Measurements from ENCODE around the gene GRIK4. TPM values are rescaled to one million over a fixed set of nuclear protein-coding genes. Genes with fewer than 3 reads are reported as not detected.
A peak's percentile ranks its signal among the peaks of the same experiment; 100 is the strongest.

Gene GRIK4
- total RNA-seq, 1 experiment from 2014 or later: 0.14 TPM

DNA sequence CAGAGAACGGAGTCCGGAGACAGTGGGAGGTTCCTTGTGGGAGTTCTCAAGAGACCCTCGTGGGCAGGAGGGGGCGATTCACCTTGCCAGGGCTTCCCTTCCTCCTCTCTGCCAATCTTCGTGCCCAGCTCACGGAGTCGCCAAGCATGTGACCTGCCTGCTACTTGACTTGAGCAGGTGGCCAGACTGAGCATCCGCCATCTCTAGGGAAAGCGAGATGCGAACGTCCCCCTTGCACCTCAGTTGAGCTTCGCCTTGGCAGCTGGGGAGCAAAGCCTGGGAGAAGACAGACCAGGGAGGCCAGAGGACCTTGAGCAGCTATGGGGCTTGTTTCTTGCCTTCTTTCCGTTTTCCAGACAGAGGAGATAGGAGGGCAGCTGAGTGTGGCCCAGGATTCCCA, 123.2 kb downstream of the GRIK4 start:
- DNase-seq (ENCODE audit: low spot score): no peak

DNA sequence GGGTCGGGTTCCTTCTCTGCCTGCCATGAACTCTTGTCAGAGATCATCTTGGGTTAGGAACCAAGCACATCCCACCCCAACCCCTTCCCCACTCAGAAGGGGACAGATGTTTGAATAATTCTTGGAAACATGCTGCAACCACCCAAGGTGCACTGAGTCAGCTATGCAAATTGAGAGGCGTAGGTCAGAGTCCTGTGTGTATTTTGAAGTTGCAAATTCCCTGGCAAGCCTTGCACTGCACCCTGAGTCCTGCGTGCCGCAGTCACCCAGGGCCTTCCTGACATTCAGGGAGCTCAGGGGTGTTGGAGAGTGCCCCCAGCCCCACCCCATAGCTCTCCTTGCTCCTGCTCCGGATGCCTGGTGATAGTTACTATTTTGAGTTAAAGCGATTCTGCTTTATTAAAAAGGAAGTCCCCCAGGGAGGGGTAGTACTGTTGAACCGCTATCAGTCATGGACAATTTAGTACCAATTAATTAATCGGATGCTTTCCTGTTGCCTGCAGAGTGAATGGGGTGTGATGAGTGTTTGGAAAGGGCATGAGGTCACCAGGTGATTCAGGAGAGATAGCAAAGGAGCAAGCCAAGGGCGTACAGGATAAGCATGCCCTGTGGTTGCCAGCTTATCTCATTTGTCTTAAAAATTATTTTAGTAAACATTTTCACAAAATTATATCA, 123.7 kb downstream of the GRIK4 start:
- DNase-seq (ENCODE audit: low spot score): no peak

DNA sequence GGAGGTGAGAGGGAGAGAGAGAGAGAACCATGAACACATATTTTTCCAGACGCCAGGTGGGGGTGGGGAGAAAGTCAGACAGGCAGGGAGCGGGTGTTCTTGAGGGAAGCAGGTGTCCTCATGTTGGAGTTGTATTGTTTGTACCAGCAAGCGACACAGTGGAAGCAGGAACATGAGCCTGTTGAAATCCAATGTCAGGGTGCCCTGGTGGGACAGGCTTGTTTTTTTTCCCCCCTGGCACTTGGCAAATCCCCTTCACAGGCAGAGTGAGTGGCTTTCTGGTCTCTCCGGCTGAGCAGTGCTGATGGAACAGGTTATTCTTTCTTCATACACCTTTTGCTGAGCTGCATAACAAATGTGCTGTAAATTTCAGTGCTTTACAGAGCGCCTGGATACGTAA, 125.6 kb downstream of the GRIK4 start:
- DNase-seq (ENCODE audit: low spot score): no peak

DNA sequence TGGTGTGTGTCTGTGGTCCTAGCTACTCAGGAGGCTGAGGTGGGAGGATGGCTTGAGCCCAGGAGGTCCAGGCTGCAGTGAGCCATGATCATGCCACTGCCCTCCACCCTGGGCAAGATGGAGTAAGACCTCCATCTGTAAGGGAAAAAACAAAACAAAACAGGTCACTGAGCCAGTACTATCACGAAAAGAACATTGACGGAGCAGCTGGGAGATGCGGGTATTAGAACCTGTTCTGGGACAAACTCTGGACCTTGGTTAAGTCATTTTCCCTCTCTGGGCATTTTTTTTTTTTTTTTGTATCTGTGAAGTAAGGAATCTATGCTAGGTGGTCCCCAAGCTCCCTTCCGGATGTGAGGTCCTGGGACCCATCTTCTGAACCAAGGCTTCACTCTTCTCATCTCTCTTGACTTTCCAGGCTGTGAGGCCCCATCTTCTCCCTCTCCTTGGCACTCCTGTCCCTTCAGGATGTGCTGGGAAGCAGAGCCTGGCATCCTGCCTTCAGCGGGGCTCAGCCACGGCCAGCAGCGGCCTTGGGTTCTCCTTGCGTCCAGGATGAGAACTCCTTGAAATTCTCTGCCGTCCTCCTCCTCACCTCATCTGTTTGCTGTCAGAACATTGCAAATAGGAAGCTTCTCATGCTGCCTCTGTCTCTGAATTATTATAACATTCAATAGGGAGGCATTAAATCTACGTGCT, 130.8 kb downstream of the GRIK4 start:
- no peak for DNase-seq (ENCODE audit: low spot score)

DNA sequence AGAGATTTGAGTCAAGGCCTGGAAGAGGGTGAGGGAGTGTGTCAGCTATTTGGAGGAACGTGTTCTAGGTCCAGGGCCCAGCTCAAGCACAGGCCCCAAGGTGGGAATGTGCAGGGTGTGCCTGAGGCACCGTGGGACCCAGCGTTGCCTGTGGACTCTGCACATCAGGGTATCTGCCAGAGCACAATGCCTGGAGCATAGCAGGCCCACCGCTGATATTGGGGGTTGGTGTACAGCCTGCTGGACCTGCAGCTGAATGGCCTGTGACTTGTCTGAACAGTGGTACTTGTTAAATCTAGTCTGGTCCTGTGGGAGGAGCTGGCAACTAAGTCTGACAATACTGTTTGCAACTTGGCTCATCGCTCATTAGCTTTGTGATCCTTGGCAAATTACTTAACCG, 131.7 kb downstream of the GRIK4 start:
- no peak for DNase-seq (ENCODE audit: low spot score)

DNA sequence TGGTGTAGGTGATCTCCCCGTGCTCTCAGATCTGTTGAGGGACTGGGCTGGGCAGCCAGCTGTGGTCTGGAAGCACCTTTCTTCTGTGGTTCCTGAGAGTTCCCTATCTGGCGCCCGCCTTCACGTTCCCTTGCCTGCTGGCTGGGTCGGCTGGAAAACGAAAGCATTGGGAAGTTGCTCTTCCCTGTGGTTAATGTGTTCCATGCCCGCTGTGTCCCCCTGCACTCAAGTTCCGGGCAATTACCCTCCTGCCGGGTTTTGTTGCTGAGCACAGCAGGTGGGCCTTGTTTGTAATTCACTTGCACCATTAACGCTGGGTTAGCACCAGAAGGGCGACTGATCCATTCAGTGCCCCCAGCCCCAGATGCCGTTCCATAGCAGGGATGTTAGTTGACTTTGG, 134.1 kb downstream of the GRIK4 start:
- no peak for DNase-seq (ENCODE audit: low spot score)

DNA sequence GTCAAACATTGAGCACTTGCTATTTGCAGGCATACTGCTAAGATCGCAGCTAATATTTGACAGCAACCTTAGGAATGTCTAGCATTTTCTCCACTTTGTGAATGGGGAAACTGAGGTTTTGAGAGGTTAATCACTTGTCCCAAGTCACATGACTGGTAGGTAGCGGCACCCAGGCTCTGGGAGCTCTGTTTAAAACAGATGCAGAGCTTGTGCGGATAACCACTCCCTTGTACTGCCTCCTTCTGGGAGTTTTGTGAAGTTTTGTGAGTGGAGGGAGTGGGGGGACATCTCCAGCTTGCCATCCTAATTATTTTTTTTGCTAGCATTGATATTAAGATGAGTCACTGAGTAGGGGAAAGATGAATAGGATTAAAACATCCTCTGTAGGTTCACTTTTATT, 134.7 kb downstream of the GRIK4 start:
- DNase-seq (ENCODE audit: low spot score): no peak

DNA sequence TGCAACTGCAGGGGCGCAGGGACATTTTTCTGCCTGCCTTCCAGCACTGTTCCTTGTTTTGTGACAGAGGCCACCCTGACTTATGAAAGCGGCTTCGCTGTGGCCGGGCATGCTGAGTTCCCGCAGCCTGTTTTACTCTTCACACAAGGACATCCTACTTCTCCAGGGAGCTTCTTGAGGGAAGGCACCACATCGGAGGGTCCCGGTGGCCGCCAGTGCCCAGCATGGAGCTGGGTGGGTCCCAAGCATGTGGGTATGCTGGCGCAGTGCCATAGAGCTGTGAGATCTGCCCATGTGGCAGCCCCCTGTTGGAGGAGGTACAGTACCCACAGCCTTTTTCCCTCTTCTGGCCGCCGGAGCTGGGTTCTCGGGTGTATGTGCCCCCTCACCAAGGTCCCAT, 136.1 kb downstream of the GRIK4 start:
- no peak for DNase-seq (ENCODE audit: low spot score)

DNA sequence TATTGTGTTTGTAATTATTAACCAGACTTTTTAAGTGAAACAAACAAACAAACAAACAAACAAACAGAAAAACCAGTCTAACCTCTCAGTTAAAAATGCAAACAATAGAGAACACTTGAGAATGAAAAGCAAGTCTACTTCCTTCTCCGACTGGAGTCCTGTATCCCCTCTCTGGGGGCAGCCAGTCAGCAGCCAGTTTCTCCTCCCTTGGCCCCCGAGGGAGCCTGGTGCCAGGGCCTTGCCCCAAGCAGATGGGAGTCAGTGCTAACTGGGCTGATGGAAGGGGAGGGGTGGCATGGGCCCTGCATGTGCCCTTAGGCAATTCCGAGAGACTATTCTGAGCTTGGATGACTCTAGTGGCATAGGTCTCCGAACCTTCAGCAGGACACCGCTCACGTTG, 137.2 kb downstream of the GRIK4 start:
- no peak for DNase-seq (ENCODE audit: low spot score)

DNA sequence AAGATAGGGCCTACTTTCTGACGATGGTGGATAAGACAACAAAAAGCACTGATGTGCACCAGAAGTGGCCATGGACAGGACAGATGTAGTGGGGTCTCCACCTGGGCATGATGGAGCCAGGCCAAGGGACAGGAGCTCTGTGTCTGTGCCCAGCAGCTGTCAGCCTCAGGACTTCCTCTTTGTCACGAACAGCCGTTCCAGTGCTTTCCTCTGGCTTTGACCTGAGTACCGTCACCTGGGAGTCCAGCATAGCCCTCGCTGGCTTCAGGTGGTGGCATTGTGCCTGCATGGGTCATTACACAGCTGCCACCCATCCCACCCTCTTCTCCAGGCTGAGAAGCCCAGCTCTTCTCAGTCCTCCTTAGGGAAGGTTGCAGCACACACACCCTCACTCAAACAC, 137.8 kb downstream of the GRIK4 start:
- DNase-seq (ENCODE audit: low spot score): no peak

DNA sequence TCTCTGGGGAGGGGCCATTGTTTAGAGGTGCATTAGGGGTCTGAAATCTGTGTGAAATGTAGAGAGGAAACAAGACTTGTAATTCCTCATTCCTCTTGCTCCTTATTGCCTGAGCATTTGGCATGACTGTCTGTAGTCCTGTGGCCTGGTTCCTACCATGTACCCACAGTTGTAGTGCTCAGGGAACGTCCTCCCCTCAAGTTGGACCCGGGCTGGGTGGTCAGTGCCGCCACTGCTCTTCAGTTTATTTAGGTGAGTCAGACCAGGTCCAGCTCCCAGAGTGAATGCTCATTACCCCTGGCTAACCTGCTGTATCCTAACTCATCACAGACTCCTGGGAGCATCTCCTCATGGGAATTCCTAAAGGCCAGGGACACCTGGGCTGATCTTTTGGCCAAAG, 139.8 kb downstream of the GRIK4 start:
- no peak for DNase-seq (ENCODE audit: low spot score)

DNA sequence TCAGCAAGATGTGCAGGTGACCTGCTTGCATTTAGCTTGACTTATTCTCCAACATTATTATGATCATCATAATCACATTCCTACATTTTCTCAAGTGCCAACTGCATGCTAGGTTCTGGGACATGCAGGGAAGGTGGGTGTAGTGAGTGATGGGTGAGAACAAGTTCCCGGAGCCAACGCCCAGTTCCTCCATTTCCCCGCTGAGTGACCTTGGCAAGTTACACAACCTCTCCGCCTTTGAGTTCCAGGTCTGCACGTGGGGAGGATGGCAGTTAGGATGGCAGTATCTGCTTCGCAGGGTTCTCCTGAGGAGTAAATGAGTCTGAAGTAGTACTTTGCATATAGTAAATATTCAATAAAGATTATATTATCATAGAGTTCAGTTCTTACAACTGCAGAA, 140.3 kb downstream of the GRIK4 start:
- no peak for DNase-seq (ENCODE audit: low spot score)

DNA sequence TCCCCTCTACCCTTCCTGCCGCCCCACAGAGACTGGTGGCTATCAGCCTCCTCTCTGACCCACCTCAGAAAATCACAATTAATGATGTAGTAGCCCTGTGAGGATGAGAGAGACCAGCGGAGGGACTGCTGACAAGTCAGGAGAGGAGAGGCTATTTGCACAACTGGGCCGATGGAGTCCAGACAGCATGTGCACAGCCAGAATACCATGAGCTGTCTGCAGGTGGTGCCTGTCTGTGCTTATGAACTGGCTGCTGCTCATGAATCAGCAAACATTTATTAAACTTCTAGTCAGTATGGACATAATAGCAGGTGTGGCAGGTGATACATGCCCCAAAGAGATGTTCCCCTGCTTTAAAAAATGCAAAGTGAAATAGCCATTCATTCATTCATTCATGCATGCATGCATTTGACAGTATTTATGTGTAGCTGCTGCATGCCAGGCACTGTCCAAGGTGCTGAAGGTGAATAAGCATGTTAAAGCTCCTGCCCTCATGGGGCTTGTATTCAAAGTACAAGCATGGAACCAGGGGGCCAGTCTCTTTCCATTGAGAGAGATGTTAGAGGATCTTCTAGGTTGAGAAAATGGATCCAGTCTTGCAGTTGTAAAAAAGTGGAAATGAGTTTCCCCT, 141.3 kb downstream of the GRIK4 start:
- DNase-seq (ENCODE audit: low spot score): no peak

DNA sequence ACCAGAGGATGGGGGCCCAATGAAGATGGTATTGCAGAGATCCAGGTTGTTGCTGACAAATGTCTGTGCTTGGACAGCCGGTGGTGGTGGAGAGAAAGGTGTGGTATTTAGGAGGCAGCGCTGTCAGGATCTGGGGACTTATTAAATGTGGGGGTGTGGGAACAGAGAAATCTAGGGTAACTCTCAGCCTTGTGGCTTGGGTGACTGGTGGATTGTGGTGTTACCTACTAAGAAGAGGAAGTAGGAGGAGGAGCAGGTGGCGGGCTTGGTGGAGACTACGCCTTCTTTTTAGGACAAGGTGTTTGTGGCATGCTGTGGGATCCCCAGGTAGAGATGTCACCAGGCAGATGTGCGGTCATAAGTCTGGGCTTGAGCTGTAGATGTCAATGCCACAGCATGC, 144.0 kb downstream of the GRIK4 start:
- no peak for DNase-seq (ENCODE audit: low spot score)

DNA sequence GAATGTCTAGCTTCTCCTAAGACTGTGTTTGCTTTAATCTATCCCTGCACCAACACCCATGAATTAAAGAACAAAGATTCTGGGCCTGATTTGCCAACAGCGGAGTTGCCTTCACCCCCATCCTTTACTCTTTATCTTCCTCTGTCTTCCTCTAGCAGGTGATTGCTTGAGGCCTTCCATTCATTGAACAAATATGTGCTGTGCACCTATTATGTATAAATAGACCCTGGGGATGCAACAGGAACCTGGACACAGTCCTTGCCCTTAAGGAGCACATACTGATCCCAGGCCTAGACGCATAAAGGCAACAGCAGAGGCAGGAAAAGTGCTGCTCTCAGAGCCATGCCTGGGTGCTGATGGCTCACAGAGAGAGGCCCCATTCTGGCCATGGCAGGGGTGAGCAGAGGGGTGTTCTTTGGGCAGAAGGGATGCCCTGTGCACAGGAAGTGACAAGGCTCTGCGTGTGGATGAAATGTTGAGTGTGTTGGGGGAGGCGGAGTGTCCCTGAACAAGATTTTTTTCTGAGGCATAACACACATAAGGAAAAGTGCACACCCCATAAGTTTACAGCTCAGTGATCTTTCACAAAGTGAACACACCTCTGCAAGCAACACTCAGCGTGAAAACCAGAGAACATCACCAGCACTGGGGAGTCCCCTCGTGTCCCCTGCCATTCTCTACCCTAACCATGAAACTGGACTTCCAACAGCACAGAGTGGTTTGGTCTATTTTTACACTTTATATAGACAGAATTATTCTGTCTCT, 145.9 kb downstream of the GRIK4 start:
- DNase-seq (ENCODE audit: low spot score): no peak

DNA sequence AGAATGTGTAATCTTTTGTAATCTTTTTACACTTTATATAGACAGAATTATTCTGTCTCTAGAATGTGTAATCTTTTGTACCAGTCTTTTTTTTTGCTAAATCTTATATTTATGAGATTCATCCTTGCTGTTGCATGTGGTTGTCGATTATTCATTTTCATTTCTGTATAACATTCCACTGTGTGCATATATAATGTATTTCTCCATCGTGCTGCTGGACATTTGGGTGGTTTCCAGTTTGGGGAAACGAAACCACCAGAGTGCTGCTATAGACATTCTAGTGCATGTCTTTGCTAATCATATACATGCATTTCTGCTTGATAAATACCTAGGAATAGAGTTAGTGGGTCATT, 146.5 kb downstream of the GRIK4 start:
- DNase-seq (ENCODE audit: low spot score): no peak

DNA sequence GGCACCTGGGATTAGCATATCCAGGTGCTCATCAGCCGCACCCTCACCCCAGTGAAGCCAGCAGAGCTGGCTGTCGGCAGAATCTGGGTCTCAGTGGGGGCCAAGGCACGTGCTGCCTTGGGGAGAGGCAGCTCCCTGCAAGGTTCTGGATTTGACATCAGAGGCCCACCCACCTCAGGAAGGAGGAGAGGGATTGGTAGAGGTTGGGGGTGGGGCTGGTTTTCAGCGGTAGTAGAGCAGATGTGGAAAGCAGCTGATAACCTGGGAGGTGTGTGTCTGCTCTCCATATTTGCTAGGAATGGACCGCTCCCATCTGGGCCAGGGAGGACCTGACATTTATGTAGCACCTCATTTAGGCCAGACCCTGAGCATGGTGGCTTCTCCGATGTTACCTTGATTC, 147.5 kb downstream of the GRIK4 start:
- no peak for DNase-seq (ENCODE audit: low spot score)

DNA sequence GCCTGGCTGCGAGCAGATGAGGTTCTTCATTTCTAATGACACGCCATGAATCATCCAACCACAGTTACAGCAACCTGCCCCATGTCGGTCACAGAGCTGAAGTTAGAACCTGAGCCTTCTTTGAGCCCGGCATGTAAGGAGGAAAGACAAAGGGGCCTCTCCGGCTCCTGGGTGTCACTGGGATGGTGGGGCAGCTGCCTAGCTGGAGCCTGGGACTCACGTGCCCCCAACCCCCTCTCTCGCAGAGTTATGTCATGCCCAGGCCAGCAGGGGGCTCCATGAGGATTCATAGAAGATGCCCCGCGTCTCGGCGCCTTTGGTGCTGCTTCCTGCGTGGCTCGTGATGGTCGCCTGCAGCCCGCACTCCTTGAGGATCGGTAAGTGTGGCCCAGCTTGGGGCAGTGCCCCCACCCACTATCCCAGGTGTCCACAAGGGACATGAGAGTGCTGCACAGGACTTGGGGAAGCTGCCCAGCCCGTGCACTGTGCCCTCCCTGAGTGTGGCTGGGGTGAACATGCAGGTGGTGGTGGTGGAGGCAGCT, 148.5 kb downstream of the GRIK4 start:
- DNase-seq (ENCODE audit: low spot score): peak; percentile 25

DNA sequence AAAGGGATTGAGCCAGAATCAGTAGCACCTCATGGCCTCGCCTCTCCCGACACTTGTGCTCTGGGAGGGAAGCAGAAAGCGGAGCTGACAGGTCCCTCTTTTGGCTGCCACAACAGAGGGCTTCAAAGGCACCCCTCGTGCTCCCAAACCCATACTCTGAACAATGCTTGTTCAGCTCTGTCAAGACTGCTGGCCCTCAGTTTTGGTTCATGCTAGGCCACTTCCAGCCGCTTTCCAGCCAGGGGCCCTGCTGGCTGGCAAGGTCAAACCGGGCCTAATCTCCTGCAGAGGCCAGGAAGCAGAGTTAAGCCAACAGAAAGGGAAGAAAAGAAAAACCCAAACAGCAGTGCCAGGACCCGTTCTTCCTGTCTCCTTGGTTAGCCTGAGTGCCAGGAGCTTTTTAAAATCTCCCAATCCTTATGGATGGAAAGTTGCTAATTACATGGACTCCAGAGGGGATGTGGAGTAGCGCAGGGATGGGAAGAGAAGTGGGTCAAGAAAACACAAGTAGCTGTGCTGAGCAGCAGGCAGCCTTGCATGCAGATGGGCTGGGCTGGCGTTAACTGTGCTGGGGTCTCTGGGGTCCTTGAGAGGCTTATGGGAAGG, 150.6 kb downstream of the GRIK4 start:
- DNase-seq (ENCODE audit: low spot score): no peak

DNA sequence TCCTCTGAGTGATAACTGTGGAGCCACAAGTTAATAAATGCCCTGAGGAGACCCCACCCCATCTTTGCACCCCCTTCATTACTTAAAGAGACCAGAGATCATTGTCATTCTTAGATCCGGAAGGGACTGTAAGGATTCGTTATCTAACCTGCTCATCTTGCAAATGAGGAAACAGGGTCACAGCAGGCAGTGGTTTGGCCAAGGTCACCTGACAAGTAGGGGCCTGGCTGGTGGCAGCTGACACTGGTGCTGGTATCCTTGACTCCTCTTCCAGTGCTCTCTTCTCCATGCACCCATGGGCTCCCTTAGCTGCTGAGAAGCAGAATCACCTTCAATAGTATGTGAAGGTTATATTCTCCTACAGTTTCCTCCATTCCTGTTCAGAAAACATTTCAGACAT, 151.6 kb downstream of the GRIK4 start:
- no peak for DNase-seq (ENCODE audit: low spot score)

DNA sequence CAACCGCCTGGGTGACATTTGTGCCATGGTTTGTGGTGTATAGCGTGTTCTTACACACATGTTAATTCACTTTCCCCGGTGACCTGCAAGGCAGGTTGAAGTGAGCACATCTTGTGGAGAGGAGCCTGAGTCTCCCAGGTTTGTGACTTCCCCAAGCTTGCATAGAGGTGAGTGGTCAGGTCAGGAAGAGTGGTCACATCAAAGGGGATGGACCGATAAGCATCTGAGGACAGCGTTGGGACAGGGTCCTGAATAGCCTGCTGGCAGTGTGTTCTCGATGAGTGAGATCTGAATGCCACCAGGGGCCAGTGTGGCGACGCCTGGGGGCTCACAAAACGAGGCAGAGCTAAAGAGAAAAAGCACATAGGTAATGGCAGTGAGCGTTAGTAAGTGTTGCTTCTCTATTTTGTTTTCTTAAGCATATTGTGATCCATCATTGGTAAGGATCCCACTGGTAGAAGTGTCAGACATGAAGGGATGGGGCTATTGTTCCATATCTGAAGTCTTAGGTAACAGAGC, 154.6 kb downstream of the GRIK4 start:
- no peak for DNase-seq (ENCODE audit: low spot score)

DNA sequence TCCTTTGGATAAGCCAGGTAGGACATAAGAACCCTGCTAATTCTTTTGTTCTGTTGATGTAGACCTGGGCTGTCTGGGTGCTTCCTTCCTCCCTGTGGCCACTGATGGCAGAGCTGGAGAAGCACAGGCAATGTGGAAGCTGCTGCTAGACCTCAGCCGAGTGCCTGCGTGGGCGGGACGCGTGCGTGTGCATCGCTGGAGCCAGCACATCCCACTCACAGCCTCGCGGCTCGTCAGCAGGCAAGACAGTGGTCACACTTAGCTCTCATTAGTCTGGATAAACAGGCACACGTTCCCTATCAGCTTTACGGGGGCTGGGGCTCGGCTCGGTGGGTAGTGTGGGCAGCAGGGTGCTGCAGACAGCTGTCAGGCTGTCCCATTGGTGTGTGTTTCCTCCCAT, 155.7 kb downstream of the GRIK4 start:
- no peak for DNase-seq (ENCODE audit: low spot score)
